SK-N-SH (cell line): Measurements from ENCODE around the gene THSD4. TPM values are rescaled to one million over a fixed set of nuclear protein-coding genes. Genes with fewer than 3 reads are reported as not detected.

Experiments used
- CTCF ChIA-PET: fragments of 300-600, 350-600 bp; formaldehyde crosslinking; extraction: SDS; loops from one replicate; lab custom pipeline; 2021; lab: Yijun Ruan, JAX
- POLR2A ChIA-PET: fragments of 350-600 bp; sonication (Branson Sonifier 250); formaldehyde crosslinking; extraction: SDS; loops from one replicate; lab custom pipeline; 2020; ENCODE audit warnings: antibody characterized with exemption, inconsistent platforms; lab: Yijun Ruan, JAX
- DNase-seq: peaks from one replicate; pipeline ENCODE4 v3.0.0; 2012
- H2AFZ ChIP-seq: fragments of 200-600 bp; sonication (generic); 2 replicates; pipeline ENCODE4 v1.8.1; 2016; ENCODE audit warnings: antibody characterized with exemption, mild to moderate bottlenecking, low read depth
- H3F3A ChIP-seq: fragments of 200-600 bp; sonication (generic); replicated peaks from 2 replicates; pipeline ENCODE3; 2016; ENCODE audit warnings: antibody characterized with exemption, mild to moderate bottlenecking; ENCODE audit not compliant: insufficient read depth
- H3K27ac ChIP-seq, 2 experiments: fragments of 200-500 bp in 1 of 2; fragments of 200-600 bp in 1 of 2; sonication (Bioruptor generic) in 1 of 2; sonication (generic), shearing (Covaris generic) in 1 of 2; 2 replicates each; pipeline versions ENCODE4 v1.5.1 to v1.6.1; 2014 to 2016; ENCODE audit warnings: low read depth in 2 of 2, inconsistent platforms in 1 of 2, low read length in 1 of 2, mild to moderate bottlenecking in 1 of 2, mixed read lengths in 1 of 2
- H3K27me3 ChIP-seq: fragments of 200-600 bp; sonication (generic), shearing (Covaris generic); 2 replicates; pipeline ENCODE4 v1.6.1; 2016; ENCODE audit warnings: mixed run types; ENCODE audit not compliant: insufficient read depth
- H3K36me3 ChIP-seq, 2 experiments: fragments of 200-500 bp in 1 of 2; fragments of 200-600 bp in 1 of 2; sonication (Bioruptor generic) in 1 of 2; sonication (generic) in 1 of 2; replicated peaks in 1 of 2; 2 replicates each; pipeline versions ENCODE3 to v1.5.1; 2014 to 2016; ENCODE audit warnings: low read length in 1 of 2, mild to moderate bottlenecking in 1 of 2; ENCODE audit not compliant: insufficient read depth in 2 of 2, control insufficient read depth in 1 of 2
- H3K4me1 ChIP-seq, 2 experiments: fragments of 200-500 bp in 1 of 2; fragments of 200-600 bp in 1 of 2; sonication (Bioruptor generic) in 1 of 2; sonication (generic), shearing (Covaris generic) in 1 of 2; 2 replicates each; pipeline versions ENCODE4 v1.5.1 to v1.6.1; 2014 to 2016; ENCODE audit warnings: low read depth in 1 of 2, low read length in 1 of 2, mixed run types in 1 of 2; ENCODE audit not compliant: insufficient read depth in 2 of 2, control insufficient read depth in 1 of 2
- H3K4me2 ChIP-seq: fragments of 200-600 bp; sonication (generic), shearing (Covaris generic); 2 replicates; pipeline ENCODE4 v1.6.1; 2017; ENCODE audit warnings: mixed run types
- H3K4me3 ChIP-seq, 2 experiments: fragments of 200-500 bp in 1 of 2; fragments of 200-600 bp in 1 of 2; sonication (Bioruptor generic) in 1 of 2; sonication (generic), shearing (Covaris generic) in 1 of 2; 2 replicates each; pipeline versions ENCODE4 v1.5.1 to v1.8.1; 2014 to 2016; ENCODE audit warnings: low read depth in 2 of 2, inconsistent platforms in 1 of 2, low read length in 1 of 2, mild to moderate bottlenecking in 1 of 2, mixed read lengths in 1 of 2, moderate library complexity in 1 of 2
- H3K79me2 ChIP-seq: fragments of 200-600 bp; sonication (generic); 2 replicates; pipeline ENCODE4 v1.8.1; 2017; ENCODE audit warnings: mild to moderate bottlenecking; ENCODE audit not compliant: insufficient read depth
- H3K9ac ChIP-seq: fragments of 200-600 bp; sonication (generic); 2 replicates; pipeline ENCODE4 v1.6.1; 2017; ENCODE audit warnings: mixed run types
- H3K9me2 ChIP-seq: fragments of 200-600 bp; sonication (generic); 2 replicates; pipeline ENCODE4 v1.6.1; 2017; ENCODE audit warnings: mixed run types
- H3K9me3 ChIP-seq: fragments of 200-600 bp; sonication (generic); 2 replicates; pipeline ENCODE4 v1.6.1; 2017; ENCODE audit warnings: mixed run types, mild to moderate bottlenecking, moderate library complexity
- H4K20me1 ChIP-seq: fragments of 200-600 bp; sonication (generic); 2 replicates; pipeline ENCODE4 v1.6.1; 2017; ENCODE audit warnings: mild to moderate bottlenecking, mixed run types; ENCODE audit not compliant: insufficient read depth
- EZH2phosphoT487 ChIP-seq: fragments of 200-600 bp; sonication (generic); IDR thresholded peaks from 2 replicates; pipeline ENCODE4 v1.6.1; 2017; ENCODE audit warnings: low read depth, mixed run types, mild to moderate bottlenecking, antibody characterized with exemption, moderate library complexity, borderline replicate concordance
- FOSL2 ChIP-seq: IDR thresholded peaks from 2 replicates; pipeline ENCODE4 v1.4.0; 2012; ENCODE audit warnings: low read depth, mild to moderate bottlenecking, moderate library complexity, borderline replicate concordance
- MEF2A ChIP-seq: IDR thresholded peaks from 2 replicates; pipeline ENCODE4 v1.4.0; 2012; ENCODE audit warnings: low read depth, borderline replicate concordance
- NFIC ChIP-seq: IDR thresholded peaks from 2 replicates; pipeline ENCODE4 v1.4.0; 2012; ENCODE audit warnings: borderline replicate concordance
- POLR2AphosphoS5 ChIP-seq: IDR thresholded peaks from 2 replicates; pipeline ENCODE4 v1.6.1; 2012; ENCODE audit warnings: low read depth, low read length
- RFX5 ChIP-seq: IDR thresholded peaks from 2 replicates; pipeline ENCODE4 v1.6.1; 2012; ENCODE audit warnings: mild to moderate bottlenecking, improper control_type of control experiment, low read length
- SMC3 ChIP-seq: IDR thresholded peaks from 2 replicates; pipeline ENCODE4 v1.6.1; 2012; ENCODE audit warnings: low read depth, low read length, improper control_type of control experiment
- USF1 ChIP-seq: IDR thresholded peaks from 2 replicates; pipeline ENCODE4 v1.4.0; 2012; ENCODE audit warnings: low read depth, borderline replicate concordance
- YY1 ChIP-seq: IDR thresholded peaks from 2 replicates; pipeline ENCODE4 v1.4.0; 2012; ENCODE audit warnings: low read depth, mild to moderate bottlenecking
- WGBS: methylation state at CpG from one replicate; pipeline ENCODE4 v1.1.6; 2017; ENCODE audit warnings: low lambda C conversion rate; 5-methylcytosine and 5-hydroxymethylcytosine counted together
- polyA plus RNA-seq, 3 experiments: library from polyadenylated mRNA; depleted of rRNA; stranded (reverse); fragments of >200 nt; gene quantifications; 2 replicates each; pipeline ENCODE4 v1.2.3, GENCODE V29; 2012

The THSD4 gene
- polyA plus RNA-seq, 1 of the 3 experiments (the other 2 are of a cell fraction): 79.1 TPM

DNA sequence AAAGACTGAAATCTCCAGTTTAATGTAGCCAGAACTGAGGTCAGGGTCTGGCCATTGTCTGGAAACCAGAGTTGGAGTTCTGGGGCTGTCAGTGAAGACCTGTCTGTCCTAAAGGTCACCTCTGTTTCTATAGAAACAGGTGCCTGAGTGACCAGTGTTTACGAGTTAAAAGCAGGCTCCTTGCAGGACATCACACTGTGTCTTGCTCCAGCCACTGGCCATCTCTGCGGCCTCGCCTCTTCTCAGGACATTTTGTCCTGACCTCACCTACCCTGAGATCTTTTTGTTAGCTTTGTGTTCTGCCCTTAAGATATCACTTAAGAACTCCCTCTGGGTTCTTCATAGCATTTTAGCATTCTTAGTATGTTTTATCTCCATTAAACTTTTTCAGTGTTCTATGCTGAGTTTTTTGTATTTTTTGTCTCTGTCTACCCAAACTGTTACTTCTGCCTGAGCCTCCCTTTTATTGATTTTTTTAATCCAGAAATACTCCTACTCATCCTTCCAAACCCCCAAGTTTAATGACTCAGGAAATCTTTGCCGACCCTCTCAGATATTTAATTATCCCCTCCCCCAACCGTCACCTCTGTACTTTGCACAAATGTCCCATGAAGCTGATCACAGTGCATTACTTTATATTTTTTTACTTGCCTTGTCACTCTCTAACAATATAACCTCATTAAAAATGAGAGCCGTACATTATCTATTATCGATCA is 223.7 kb downstream of the THSD4 start (continued):
- TF ChIP-seq SMC3: no peak
- TF ChIP-seq YY1: no peak
- no peak for TF ChIP-seq FOSL2
- TF ChIP-seq POLR2AphosphoS5: no peak

DNA sequence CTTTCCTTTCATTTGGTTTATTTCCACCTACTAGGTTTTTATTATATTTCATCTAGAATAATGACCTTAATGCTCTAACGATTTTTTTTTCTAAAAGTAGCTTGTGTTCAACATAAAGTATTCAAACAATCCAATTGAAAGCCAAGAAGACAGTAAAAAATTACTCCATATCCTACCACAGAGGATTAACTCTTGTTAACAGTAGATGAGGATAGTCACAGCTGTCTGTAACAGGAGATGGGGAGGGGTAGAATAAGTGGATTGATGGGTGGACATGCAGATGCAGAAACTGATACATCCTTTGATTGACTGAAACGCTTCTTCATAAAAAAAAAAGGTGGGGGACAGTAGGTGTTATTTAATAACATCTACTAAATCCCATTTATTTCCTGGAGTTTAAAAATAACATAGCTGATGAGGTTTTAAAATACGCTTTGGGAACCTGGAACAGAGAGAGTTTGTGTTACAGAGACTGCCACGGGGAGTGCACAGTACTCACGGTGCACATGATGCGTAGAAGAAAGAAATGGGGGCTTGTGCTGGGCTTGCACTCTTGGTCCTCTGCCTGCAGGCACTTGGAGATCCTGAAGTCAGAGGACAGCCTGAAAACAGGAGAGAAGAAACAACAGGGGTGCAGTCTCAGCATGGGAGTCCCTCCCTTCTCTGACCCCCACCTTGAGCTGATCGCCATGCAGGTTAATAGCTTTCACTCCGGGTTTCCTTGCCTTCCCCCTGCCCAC is 226.7 kb downstream of the THSD4 start:
- H3K9me3 ChIP-seq: no peaks in the 10 kb centered on the region
- WGBS: 80% methylated on average over 8 of the region's 8 CpGs
- no peak overlapping the region for H3K4me2 ChIP-seq
- H3K36me3 ChIP-seq: no peaks in the 10 kb centered on the region
- no peak overlapping the region for H3K27ac ChIP-seq
- H3K9me2 ChIP-seq: no peaks in the 10 kb centered on the region
- H3K79me2 ChIP-seq: no peaks in the 10 kb centered on the region
- CTCF ChIA-PET: interaction anchor here (1.2 kb wide), 1 partner anchor 18 kb away, joined by 3 read pairs; no protein-coding TSS in a partner anchor
- H3F3A ChIP-seq: no peaks in the 10 kb centered on the region
- no peak overlapping the region for H2AFZ ChIP-seq
- H3K9ac ChIP-seq: no peak overlapping the region
- no peak overlapping the region for H3K4me3 ChIP-seq
- POLR2A ChIA-PET: no interaction called here
- DNase-seq: no peak
- no peaks in the 10 kb centered on the region for H3K4me1 ChIP-seq
- TF ChIP-seq USF1 (no peak), NFIC (no peak)
- no peaks in the 10 kb centered on the region for H4K20me1 ChIP-seq
- no peaks in the 10 kb centered on the region for H3K27me3 ChIP-seq

DNA sequence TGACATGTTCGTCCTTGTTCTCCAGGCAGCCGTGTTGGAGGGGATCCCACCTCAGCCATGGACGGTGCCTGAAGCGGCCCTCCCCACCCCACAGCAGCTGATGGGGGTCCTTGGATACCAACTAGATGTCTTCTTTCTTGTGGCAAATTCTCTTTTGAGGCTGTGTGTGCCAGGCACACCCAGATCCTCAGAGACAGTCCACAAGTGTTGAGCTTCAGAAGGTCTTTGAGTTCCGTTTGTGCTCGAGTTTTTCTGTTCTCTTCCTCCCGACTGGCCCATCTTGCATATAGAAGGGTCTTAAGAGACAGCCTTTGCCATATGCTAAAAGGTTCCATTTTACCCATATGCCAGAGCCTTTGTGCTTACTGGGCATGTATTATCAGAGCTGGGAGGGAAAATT is 227.4 kb downstream of the THSD4 start:
- H3K9me2 ChIP-seq: no peaks in the 10 kb centered on the region
- WGBS: 99% methylated on average over 6 of the region's 7 CpGs
- POLR2A ChIA-PET: no interaction called here
- H3K27me3 ChIP-seq: no peaks in the 10 kb centered on the region
- no peaks in the 10 kb centered on the region for H3K9me3 ChIP-seq
- no peak overlapping the region for H3K27ac ChIP-seq
- CTCF ChIA-PET: no interaction called here
- H2AFZ ChIP-seq: no peak overlapping the region
- no peaks in the 10 kb centered on the region for H3K4me1 ChIP-seq
- no peaks in the 10 kb centered on the region for H3F3A ChIP-seq
- H3K4me2 ChIP-seq: no peak overlapping the region
- no peak overlapping the region for H3K9ac ChIP-seq
- TF ChIP-seq EZH2phosphoT487 (no peak), RFX5 (no peak), MEF2A (no peak)
- H3K36me3 ChIP-seq: no peaks in the 10 kb centered on the region
- no peaks in the 10 kb centered on the region for H3K79me2 ChIP-seq
- no peak for DNase-seq
- no peak overlapping the region for H3K4me3 ChIP-seq
- H4K20me1 ChIP-seq: no peaks in the 10 kb centered on the region
